Hepatocyte (in vitro differentiated cells): ENCODE data around the gene WDFY1.

ENCODE experiments used
- EZH2 ChIP-seq: fragments of 200-600 bp; sonication (generic); IDR thresholded peaks from 2 replicates; pipeline ENCODE4 v1.6.1; 2016; ENCODE audit warnings: antibody characterized with exemption, mild to moderate bottlenecking, borderline replicate concordance
- EZH2phosphoT487 ChIP-seq: fragments of 200-600 bp; sonication (generic); IDR thresholded peaks from one replicate; pipeline ENCODE4 v1.6.1; 2018; ENCODE audit warnings: antibody characterized with exemption, mild to moderate bottlenecking, low read depth, moderate library complexity; ENCODE audit not compliant: unreplicated experiment, severe bottlenecking
- TF ChIP-seq, protein P1 (sequence below): fragments of 200-600 bp; sonication (generic); IDR thresholded peaks from 2 replicates; pipeline ENCODE4 v1.5.1; 2016; ENCODE audit warnings: antibody characterized with exemption, mild to moderate bottlenecking; ENCODE audit not compliant: poor library complexity

- TF ChIP-seq, protein P1, sequence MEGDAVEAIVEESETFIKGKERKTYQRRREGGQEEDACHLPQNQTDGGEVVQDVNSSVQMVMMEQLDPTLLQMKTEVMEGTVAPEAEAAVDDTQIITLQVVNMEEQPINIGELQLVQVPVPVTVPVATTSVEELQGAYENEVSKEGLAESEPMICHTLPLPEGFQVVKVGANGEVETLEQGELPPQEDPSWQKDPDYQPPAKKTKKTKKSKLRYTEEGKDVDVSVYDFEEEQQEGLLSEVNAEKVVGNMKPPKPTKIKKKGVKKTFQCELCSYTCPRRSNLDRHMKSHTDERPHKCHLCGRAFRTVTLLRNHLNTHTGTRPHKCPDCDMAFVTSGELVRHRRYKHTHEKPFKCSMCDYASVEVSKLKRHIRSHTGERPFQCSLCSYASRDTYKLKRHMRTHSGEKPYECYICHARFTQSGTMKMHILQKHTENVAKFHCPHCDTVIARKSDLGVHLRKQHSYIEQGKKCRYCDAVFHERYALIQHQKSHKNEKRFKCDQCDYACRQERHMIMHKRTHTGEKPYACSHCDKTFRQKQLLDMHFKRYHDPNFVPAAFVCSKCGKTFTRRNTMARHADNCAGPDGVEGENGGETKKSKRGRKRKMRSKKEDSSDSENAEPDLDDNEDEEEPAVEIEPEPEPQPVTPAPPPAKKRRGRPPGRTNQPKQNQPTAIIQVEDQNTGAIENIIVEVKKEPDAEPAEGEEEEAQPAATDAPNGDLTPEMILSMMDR: no peak
- no peak for TF ChIP-seq EZH2
- TF ChIP-seq EZH2phosphoT487: no peak
Observed at GRCh38 chr2:223956300-223956699, 11.2 kb upstream of the WDFY1 start.
